Tibial nerve (tissue), 4 donors: ENCODE results near the gene OBSCN. TPM values are rescaled to one million over a fixed set of nuclear protein-coding genes. Genes with fewer than 3 reads are reported as not detected.

ENCODE experiments used
- DNase-seq, 2 donors: peaks; one replicate each; pipeline ENCODE4 v3.0.0-alpha.2; 2019; ENCODE audit warnings: low spot score in 2 of 2
- H3K27ac ChIP-seq, 4 donors: fragments of 200-600 bp; sonication (generic) in 3 of 4; one replicate each; pipeline ENCODE4 v1.5.1; 2017 to 2019; ENCODE audit warnings: mild to moderate bottlenecking in 1 of 4
- H3K27me3 ChIP-seq, 2 donors: fragments of 200-600 bp; sonication (generic) in 1 of 2; one replicate each; pipeline versions ENCODE4 v1.5.1 to v1.6.0; 2017 to 2019
- H3K36me3 ChIP-seq, 3 donors: fragments of 200-600 bp; sonication (generic); one replicate each; pipeline ENCODE4 v1.5.1; 2018 to 2019
- H3K4me1 ChIP-seq, 4 donors: fragments of 200-600 bp; sonication (generic) in 3 of 4; one replicate each; pipeline ENCODE4 v1.5.1; 2017 to 2019
- H3K4me3 ChIP-seq, 4 donors: fragments of 200-600 bp; sonication (generic) in 3 of 4; one replicate each; pipeline ENCODE4 v1.5.1; 2017 to 2019; ENCODE audit warnings: mild to moderate bottlenecking in 1 of 4, moderate library complexity in 1 of 4
- H3K9me3 ChIP-seq, 4 donors: fragments of 200-600 bp; sonication (generic) in 3 of 4; one replicate each; pipeline ENCODE4 v1.5.1; 2017 to 2019
- EP300 ChIP-seq, 2 donors: sonication (generic); formaldehyde crosslinking; IDR thresholded peaks; one replicate each; pipeline ENCODE4 v1.6.1; 2017; ENCODE audit warnings: antibody characterized with exemption in 2 of 2, mild to moderate bottlenecking in 1 of 2
- POLR2A ChIP-seq, 2 donors: fragments of 450-650 bp; IDR thresholded peaks; one replicate each; pipeline ENCODE4 v1.6.1; 2017; ENCODE audit warnings: antibody characterized with exemption in 2 of 2, mild to moderate bottlenecking in 2 of 2, moderate library complexity in 2 of 2
- WGBS, 2 donors: methylation state at CpG; one replicate each; pipeline ENCODE4 v1.1.5; 2018; 5-methylcytosine and 5-hydroxymethylcytosine counted together
- total RNA-seq, 4 donors: library from RNA; depleted of rRNA; stranded (reverse); fragments of >200 nt; gene quantifications; one replicate each; pipeline ENCODE4 v1.1.0, GENCODE V29; 2016
- TF ChIP-seq, protein P1 (sequence below), 5 experiments: fragments of 200-600 bp in 3 of 5; fragments of 450-650 bp in 2 of 5; sonication (generic) in 3 of 5; IDR thresholded peaks; one replicate each; pipeline ENCODE4 v1.5.1; 2016 to 2019; ENCODE audit warnings: antibody characterized with exemption in 5 of 5, mild to moderate bottlenecking in 3 of 5, moderate library complexity in 2 of 5

Gene OBSCN
- total RNA-seq, 4 donors from 2014 or later = 8.5 to 22.6 (median 19.0) TPM

DNA sequence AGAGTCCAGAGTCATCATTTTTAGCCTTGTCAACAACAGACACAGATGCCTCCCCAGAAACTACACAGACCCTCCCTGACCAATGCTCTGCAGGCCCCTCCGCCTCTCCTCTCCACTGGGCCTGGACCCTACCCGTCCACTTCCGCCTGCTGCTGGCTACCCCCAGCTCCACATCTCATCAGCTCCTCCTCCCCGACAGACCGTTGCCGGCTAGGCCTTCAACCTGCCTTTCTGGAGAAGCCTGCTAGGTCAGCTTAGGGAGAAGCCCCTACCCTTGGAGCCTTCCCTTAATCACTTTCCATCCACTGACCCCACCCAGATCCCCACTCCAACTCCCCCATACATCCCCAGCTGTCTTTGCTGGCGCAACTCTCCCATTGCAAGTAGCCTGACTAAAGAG, 207.4 kb downstream of the OBSCN start:
- no peak for TF ChIP-seq POLR2A (IDR thresholded peaks at IDR 0.05)
- TF ChIP-seq, protein P1, sequence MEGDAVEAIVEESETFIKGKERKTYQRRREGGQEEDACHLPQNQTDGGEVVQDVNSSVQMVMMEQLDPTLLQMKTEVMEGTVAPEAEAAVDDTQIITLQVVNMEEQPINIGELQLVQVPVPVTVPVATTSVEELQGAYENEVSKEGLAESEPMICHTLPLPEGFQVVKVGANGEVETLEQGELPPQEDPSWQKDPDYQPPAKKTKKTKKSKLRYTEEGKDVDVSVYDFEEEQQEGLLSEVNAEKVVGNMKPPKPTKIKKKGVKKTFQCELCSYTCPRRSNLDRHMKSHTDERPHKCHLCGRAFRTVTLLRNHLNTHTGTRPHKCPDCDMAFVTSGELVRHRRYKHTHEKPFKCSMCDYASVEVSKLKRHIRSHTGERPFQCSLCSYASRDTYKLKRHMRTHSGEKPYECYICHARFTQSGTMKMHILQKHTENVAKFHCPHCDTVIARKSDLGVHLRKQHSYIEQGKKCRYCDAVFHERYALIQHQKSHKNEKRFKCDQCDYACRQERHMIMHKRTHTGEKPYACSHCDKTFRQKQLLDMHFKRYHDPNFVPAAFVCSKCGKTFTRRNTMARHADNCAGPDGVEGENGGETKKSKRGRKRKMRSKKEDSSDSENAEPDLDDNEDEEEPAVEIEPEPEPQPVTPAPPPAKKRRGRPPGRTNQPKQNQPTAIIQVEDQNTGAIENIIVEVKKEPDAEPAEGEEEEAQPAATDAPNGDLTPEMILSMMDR (IDR thresholded peaks at IDR 0.05) = no peak
- TF ChIP-seq EP300 (IDR thresholded peaks at IDR 0.05) = no peak
- peaks cover 0 to 10% (median 0%) of the 10 kb centered on the region in 3 donors for H3K36me3 ChIP-seq
- no peaks in the 10 kb centered on the region for H3K9me3 ChIP-seq
- no peak overlapping the region for H3K27ac ChIP-seq
- peaks cover 0 to 32% (median 18%) of the 10 kb centered on the region in 4 donors for H3K4me1 ChIP-seq
- no peak for DNase-seq
- WGBS, 2 donors = 38 to 48% methylated on average over 7 of the region's 7 CpGs
- no peak overlapping the region for H3K4me3 ChIP-seq
- H3K27me3 ChIP-seq = peaks cover 0 to 37% of the 10 kb centered on the region in 2 donors

DNA sequence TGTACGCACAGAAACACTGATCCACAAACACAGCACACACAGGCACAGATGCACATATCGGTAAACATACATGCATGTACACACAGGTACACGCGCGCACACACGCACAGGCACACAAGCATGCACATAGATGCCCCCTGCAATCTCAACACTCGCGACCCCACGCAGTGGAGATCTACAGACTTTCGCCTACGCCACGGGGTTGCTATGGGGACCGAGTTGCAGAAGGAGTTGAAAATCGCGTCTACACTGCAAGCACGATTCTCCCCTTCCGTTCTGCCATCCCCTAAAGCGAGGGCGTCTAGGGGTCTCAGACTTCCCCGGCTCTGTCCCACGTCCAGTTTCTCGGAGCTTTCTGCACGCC, 208.0 kb downstream of the OBSCN start:
- no peak for DNase-seq
- peak overlapping the region; percentile 14 to 63 (median 48) for H3K4me3 ChIP-seq
- WGBS, 2 donors = 17 to 22% methylated on average over 16 to 23 of the region's 23 CpGs
- no peak for TF ChIP-seq POLR2A (IDR thresholded peaks at IDR 0.05)
- TF ChIP-seq, protein P1 (IDR thresholded peaks at IDR 0.05) = no peak
- H3K27ac ChIP-seq = peak overlapping the region in 1 of 4 donors; percentile 56
- peaks cover 0 to 30% (median 18%) of the 10 kb centered on the region in 4 donors for H3K4me1 ChIP-seq
- H3K36me3 ChIP-seq = peaks cover 0 to 4% (median 0%) of the 10 kb centered on the region in 3 donors
- no peaks in the 10 kb centered on the region for H3K9me3 ChIP-seq
- peaks cover 0 to 37% of the 10 kb centered on the region in 2 donors for H3K27me3 ChIP-seq

DNA sequence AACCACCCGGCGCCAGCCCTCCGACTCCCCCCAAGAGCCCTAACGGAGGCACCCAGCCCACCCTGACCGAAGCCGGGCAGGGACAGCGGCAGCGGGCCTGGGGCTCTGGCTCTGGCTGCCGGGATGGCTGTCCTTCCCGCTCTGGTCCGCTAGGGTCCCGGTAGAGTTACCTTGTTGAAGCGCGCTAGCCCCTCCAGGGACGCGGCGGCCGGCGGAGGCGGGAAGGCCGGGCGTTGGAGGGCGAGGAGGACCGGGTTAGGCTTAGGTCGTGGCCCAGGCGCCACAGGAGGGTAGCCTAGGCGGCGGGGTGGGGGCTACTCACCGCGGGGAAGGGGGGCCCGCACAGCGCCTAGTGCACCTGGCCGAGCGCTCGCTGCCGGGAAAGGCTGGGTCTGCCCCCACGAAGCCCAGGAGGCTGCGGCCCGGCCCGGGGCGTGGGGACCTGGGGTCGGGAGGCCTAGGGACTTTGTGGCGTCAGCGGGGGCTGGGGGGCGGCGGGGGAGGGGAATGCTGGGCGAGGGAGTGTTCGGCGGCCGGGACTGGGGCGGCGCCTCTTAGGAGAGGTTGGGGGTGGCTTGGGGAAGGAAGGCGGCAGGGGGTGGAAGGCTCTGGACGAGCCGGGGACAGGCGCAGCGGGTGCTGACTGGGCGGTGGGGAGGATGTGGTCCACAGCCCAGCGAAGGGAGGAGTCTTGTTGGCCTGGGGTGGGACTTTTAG, 208.5 kb downstream of the OBSCN start, which contains the start of gene TRIM17:
TRIM17 (minus strand) TSS at position 645 of the 717 bp plus-strand sequence. CDS start 1,789 bp downstream, outside the sequence.
- 1 to 2% methylated on average over 21 to 55 of the region's 59 CpGs for WGBS, 2 donors
- TF ChIP-seq POLR2A (IDR thresholded peaks at IDR 0.05) (no peak), EP300 (IDR thresholded peaks at IDR 0.05) (no peak)
- TF ChIP-seq, protein P1 (IDR thresholded peaks at IDR 0.05) = peak in 3 of 5 experiments; percentile 15 to 45 (median 43)
- no peaks in the 10 kb centered on the region for H3K9me3 ChIP-seq
- no peak for DNase-seq
- peaks cover 0 to 37% of the 10 kb centered on the region in 2 donors for H3K27me3 ChIP-seq
- H3K4me1 ChIP-seq = peaks cover 0 to 30% (median 18%) of the 10 kb centered on the region in 4 donors
- H3K36me3 ChIP-seq = no peaks in the 10 kb centered on the region
- H3K4me3 ChIP-seq = peak within 1 kb of the TSS; percentile 14 to 63 (median 48)
- peak within 1 kb of the TSS in 1 of 4 donors; percentile 56 for H3K27ac ChIP-seq

DNA sequence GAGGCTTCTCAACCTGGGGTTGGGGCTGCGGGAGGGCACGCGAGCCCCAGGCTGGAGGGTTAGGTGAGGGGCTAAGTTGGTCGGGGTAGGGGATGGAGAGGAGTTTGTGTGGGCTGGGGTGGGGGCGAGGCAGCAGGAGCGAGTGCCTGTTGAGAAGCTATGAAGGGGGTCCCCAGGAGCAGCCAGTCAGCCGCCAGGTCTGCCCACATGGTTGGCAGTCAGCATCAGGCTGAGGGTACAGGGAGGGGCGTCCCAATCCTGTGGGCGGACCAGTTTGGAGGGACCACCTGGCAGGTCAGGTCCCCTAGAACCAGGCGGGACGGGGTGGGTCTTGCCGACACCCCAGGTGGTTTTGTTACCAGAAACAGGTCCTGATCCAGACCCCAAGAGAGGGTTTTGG, 209.2 kb downstream of the OBSCN start:
- WGBS, 2 donors = 25 to 30% methylated on average over 12 of the region's 12 CpGs
- Histone ChIP-seq H3K27me3 (peaks cover 0 to 37% of the 10 kb centered on the region in 2 donors), H3K9me3 (no peaks in the 10 kb centered on the region), H3K36me3 (no peaks in the 10 kb centered on the region), H3K27ac (no peak overlapping the region), H3K4me1 (peaks cover 0 to 30% (median 18%) of the 10 kb centered on the region in 4 donors), H3K4me3 (peak overlapping the region in 3 of 4 donors; percentile 40 to 63 (median 57))
- TF ChIP-seq EP300 (IDR thresholded peaks at IDR 0.05) (no peak), POLR2A (IDR thresholded peaks at IDR 0.05) (no peak)
- no peak for DNase-seq

DNA sequence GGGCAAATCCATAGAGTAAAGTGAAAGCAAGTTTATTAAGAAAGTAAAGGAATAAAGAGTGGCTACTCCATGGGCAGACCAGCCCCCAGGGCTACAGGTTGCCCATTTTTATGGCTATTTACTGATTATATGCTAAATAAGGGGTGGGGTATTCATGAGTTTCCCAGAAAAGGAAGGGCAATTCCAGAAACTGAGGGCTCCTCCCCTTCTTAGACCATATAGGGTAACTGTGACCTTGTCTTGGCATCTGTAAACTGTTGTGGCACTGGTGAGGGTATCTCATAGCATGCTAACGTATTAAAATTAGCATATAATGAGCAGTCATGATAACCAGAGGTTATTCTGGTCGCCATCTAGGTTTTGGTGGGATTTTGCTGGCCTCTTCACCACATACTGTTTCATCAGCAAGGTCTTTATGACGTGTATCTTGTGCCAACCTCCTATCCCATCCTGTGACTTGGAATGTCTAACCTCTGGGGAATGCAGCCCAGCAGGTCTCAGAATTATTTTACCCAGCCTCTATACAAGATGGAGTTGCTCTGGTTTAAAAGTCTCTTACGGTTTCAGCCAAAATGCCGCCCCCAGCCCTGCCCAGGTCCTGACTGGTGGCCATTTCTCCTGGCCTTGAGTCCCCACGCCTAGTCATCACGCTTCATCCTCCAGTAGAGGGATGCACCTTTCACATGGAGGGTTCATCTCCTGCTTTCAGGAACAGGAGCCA, 209.8 kb downstream of the OBSCN start:
- no peak for DNase-seq
- WGBS, 2 donors = 86 to 91% methylated on average over 7 of the region's 7 CpGs
- TF ChIP-seq POLR2A (IDR thresholded peaks at IDR 0.05) = no peak
- no peak for TF ChIP-seq EP300 (IDR thresholded peaks at IDR 0.05)
- TF ChIP-seq, protein P1 (IDR thresholded peaks at IDR 0.05) = no peak
- H3K9me3 ChIP-seq = no peaks in the 10 kb centered on the region
- no peak overlapping the region for H3K27ac ChIP-seq
- no peaks in the 10 kb centered on the region for H3K36me3 ChIP-seq
- peaks cover 0 to 30% (median 18%) of the 10 kb centered on the region in 4 donors for H3K4me1 ChIP-seq
- no peak overlapping the region for H3K4me3 ChIP-seq
- H3K27me3 ChIP-seq = peaks cover 0 to 37% of the 10 kb centered on the region in 2 donors
